HEK293T (cell line): ENCODE results near the gene LTBP2.

Experiments
- ARNT ChIP-seq: fragments of 450-650 bp; IDR thresholded peaks from 2 replicates; pipeline ENCODE4 v1.6.1; 2017; ENCODE audit warnings: mild to moderate bottlenecking
- BHLHE40 ChIP-seq: fragments of 450-650 bp; IDR thresholded peaks from 2 replicates; pipeline ENCODE4 v1.6.1; 2016; ENCODE audit warnings: mild to moderate bottlenecking, moderate library complexity, borderline replicate concordance
- ELF4 ChIP-seq: fragments of 450-650 bp; IDR thresholded peaks from 2 replicates; pipeline ENCODE4 v1.6.1; 2017; ENCODE audit warnings: antibody characterized with exemption
- FOXA1 ChIP-seq: fragments of 450-650 bp; IDR thresholded peaks from 2 replicates; pipeline ENCODE4 v1.6.1; 2016; ENCODE audit warnings: mild to moderate bottlenecking
- FOXK2 ChIP-seq: fragments of 450-650 bp; IDR thresholded peaks from 2 replicates; pipeline ENCODE4 v1.6.1; 2016; ENCODE audit warnings: mild to moderate bottlenecking
- FOXM1 ChIP-seq: fragments of 450-650 bp; IDR thresholded peaks from 2 replicates; pipeline ENCODE4 v1.6.1; 2017; ENCODE audit warnings: mild to moderate bottlenecking, borderline replicate concordance
- HDGF ChIP-seq: fragments of 450-650 bp; IDR thresholded peaks from 2 replicates; pipeline ENCODE4 v1.6.1; 2017; ENCODE audit warnings: antibody characterized with exemption, borderline replicate concordance
- L3MBTL2 ChIP-seq: fragments of 450-650 bp; conservative IDR thresholded peaks from 2 replicates; pipeline ENCODE4 v1.6.1; 2016; ENCODE audit warnings: mild to moderate bottlenecking
- LEF1 ChIP-seq: fragments of 450-650 bp; IDR thresholded peaks from 2 replicates; pipeline ENCODE4 v1.6.1; 2017; ENCODE audit warnings: mild to moderate bottlenecking, borderline replicate concordance
- SP1 ChIP-seq: fragments of 450-650 bp; IDR thresholded peaks from 2 replicates; pipeline ENCODE4 v1.6.1; 2017
- SUZ12 ChIP-seq: fragments of 450-650 bp; IDR thresholded peaks from 2 replicates; pipeline ENCODE4 v1.6.1; 2016; ENCODE audit warnings: mild to moderate bottlenecking
- TARDBP ChIP-seq: fragments of 450-650 bp; IDR thresholded peaks from 2 replicates; pipeline ENCODE4 v1.6.1; 2016

- TF ChIP-seq ELF4: no peak
- no peak for TF ChIP-seq LEF1
- no peak for TF ChIP-seq HDGF
- no peak for TF ChIP-seq SP1
- no peak for TF ChIP-seq L3MBTL2
- TF ChIP-seq SUZ12: no peak
- TF ChIP-seq ARNT: no peak
- no peak for TF ChIP-seq FOXA1
- no peak for TF ChIP-seq FOXM1
- no peak for TF ChIP-seq BHLHE40
- TF ChIP-seq FOXK2: no peak
- no peak for TF ChIP-seq TARDBP
Measured at GRCh38 chr14:74542056-74542685, 69.9 kb downstream of the LTBP2 start.
